NK-92 treated with Interleukin-12 subunit alpha and Interleukin-12 subunit beta, amount 100 ng/mL, for 24 hours (cell line): Measurements from ENCODE around the gene C1QL4.
"Not testable (repeated sequence)": the region's sequence is repeated elsewhere in the genome, so short reads cannot be mapped to it uniquely, and the experiment has no call there.

Experiments
- DNase-seq: peaks from one replicate; lab custom pipeline; 2025; lab: John Stamatoyannopoulos, UW

The C1QL4 gene

GRCh38 chr12:49333778-49334177 is 3.2 kb downstream of the C1QL4 start:
- DNase-seq = not testable (repeated sequence)

- no peak for DNase-seq
Observed at GRCh38 chr12:49332891-49333371, 4.1 kb downstream of the C1QL4 start.

GRCh38 chr12:49332441-49332861 is 4.5 kb downstream of the C1QL4 start:
- no peak for DNase-seq

GRCh38 chr12:49331380-49332222 is 5.4 kb downstream of the C1QL4 start:
- no peak for DNase-seq

GRCh38 chr12:49330631-49331379 is 6.2 kb downstream of the C1QL4 start:
- DNase-seq = no peak

GRCh38 chr12:49330032-49330619 is 6.9 kb downstream of the C1QL4 start:
- no peak for DNase-seq

GRCh38 chr12:49328816-49329215 is 8.2 kb downstream of the C1QL4 start:
- no peak for DNase-seq

GRCh38 chr12:49327887-49328286 is 9.1 kb downstream of the C1QL4 start:
- no peak for DNase-seq

GRCh38 chr12:49327368-49327767 is 9.6 kb downstream of the C1QL4 start:
- no peak for DNase-seq

GRCh38 chr12:49325606-49326005 is 11.4 kb downstream of the C1QL4 start:
- DNase-seq = no peak

GRCh38 chr12:49323524-49324097 is 13.4 kb downstream of the C1QL4 start:
- DNase-seq = no peak

GRCh38 chr12:49322708-49323523 is 14.1 kb downstream of the C1QL4 start, which contains the start of gene TROAP:
TSS of gene TROAP (plus strand) at chr12:49323255. CDS start at chr12:49323609, 354 bp downstream.
- DNase-seq = peak; percentile 91

- no peak for DNase-seq
Observed at GRCh38 chr12:49322367-49322707, 14.7 kb downstream of the C1QL4 start.

- DNase-seq = not testable (repeated sequence)
Observed at GRCh38 chr12:49320411-49321103, 16.4 kb downstream of the C1QL4 start.

GRCh38 chr12:49317118-49317517 is 19.9 kb downstream of the C1QL4 start:
- DNase-seq = not testable (repeated sequence)

GRCh38 chr12:49314811-49315210 is 22.2 kb downstream of the C1QL4 start:
- DNase-seq = no peak

- DNase-seq = not testable (repeated sequence)
Observed at GRCh38 chr12:49310451-49311000, 26.5 kb downstream of the C1QL4 start.

GRCh38 chr12:49309386-49309785 is 27.6 kb downstream of the C1QL4 start:
- DNase-seq = no peak

GRCh38 chr12:49305762-49306510 is 31.1 kb downstream of the C1QL4 start:
- DNase-seq = no peak

GRCh38 chr12:49304161-49304560 is 32.8 kb downstream of the C1QL4 start:
- no peak for DNase-seq
